AG04449 (cell line): ENCODE measurements around the gene KSR1.

Experiments
- CTCF ChIA-PET: fragments of 350-600 bp; formaldehyde crosslinking; extraction: SDS; loops from one replicate; lab custom pipeline; 2021; ENCODE audit warnings: antibody characterized with exemption; lab: Yijun Ruan, JAX
- POLR2A ChIA-PET: fragments of 400-600, 350-600 bp; formaldehyde crosslinking; extraction: SDS; loops from one replicate; lab custom pipeline; 2020; ENCODE audit warnings: antibody characterized with exemption, inconsistent platforms; lab: Yijun Ruan, JAX
- DNase-seq: peaks from one replicate; pipeline ENCODE4 v3.0.0-alpha.2; 2010; ENCODE audit warnings: low read depth, low spot score
- H3K4me3 ChIP-seq: 2 replicates; pipeline ENCODE4 v1.5.1; 2011; ENCODE audit warnings: low read depth, mild to moderate bottlenecking, control low read depth, low read length
- CTCF ChIP-seq: IDR thresholded peaks from one replicate; pipeline ENCODE4 v1.5.1; 2011; ENCODE audit warnings: mild to moderate bottlenecking, moderate library complexity, low read length, control low read depth, inconsistent platforms; ENCODE audit not compliant: insufficient read depth; ENCODE audit errors: missing control alignments

Gene KSR1

GRCh38 chr17:27550291-27550930, 94.2 kb downstream of the KSR1 start:
- ChIA-PET CTCF (interaction anchor here (0.9 to 1.2 kb wide), 3 partner anchors 15 to 196 kb away, joined by 3 read pairs; no protein-coding TSS in a partner anchor), POLR2A (interaction anchor here (0.5 to 1.1 kb wide), 2 partner anchors 10 to 13 kb away, joined by 4 read pairs; no protein-coding TSS in a partner anchor)
- no peak overlapping the region for H3K4me3 ChIP-seq
- no peak for TF ChIP-seq CTCF
- no peak for DNase-seq

DNA sequence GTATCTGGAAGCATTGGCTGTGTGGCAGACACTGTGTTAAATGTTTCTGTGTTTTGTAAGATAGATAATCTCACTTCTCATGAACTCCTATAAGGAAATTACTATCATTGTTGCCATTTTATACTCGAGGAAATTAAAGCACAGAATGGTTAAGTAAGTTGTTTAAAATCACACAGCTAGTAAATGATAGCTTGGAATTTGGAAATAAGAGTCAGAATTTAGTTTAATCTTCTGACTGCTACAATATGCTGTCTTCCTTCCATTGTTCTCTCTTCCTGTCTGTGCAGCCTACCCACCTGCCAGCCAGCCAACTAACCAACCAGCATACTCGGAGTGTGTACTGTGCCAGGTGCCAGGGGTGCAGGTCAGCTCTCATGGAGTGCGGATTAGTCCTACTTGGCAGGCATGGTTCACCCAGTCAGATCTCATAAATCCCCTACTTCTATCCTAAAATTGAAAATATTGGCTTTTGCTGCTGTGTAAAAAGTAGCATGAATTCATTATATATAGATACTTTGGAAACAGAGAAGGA, 94.8 kb downstream of the KSR1 start:
- ChIA-PET POLR2A (interaction anchor here (0.5 kb wide), 1 partner anchor 13 kb away, joined by 4 read pairs; no protein-coding TSS in a partner anchor), CTCF (interaction anchor here (0.9 kb wide), 1 partner anchor 16 kb away, joined by 3 read pairs; no protein-coding TSS in a partner anchor)
- no peak for TF ChIP-seq CTCF
- DNase-seq, result no peak
- H3K4me3 ChIP-seq, result no peak overlapping the region

- ChIA-PET CTCF (no interaction called here), POLR2A (no interaction called here)
- DNase-seq, result no peak
- no peak for TF ChIP-seq CTCF
- no peak overlapping the region for H3K4me3 ChIP-seq
Measured at GRCh38 chr17:27551701-27552248, 95.5 kb downstream of the KSR1 start.

DNA sequence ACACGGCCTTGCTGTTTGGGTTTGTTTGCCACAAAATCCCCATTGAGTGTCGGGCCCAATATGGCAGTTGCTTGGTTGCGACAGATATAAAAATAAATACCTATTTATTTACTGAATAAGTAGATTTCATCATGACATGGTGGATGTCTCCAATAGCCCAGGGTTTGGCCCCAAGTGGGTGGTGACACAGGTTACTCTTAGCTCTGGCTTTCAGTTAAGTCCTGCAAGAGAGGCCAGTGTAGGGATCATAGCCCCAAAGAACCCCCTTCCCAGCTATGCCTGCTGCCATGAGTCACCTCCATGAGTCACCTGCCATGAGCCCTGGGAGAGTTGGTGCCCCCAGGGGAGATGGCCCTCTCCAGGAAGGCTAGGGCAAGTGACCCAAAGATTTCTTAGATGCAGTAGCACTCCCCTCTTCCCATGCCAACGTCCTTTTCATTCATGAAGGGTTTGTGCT, 96.1 kb downstream of the KSR1 start:
- ChIA-PET POLR2A (no interaction called here), CTCF (interaction anchor here (1.0 to 1.8 kb wide), 5 partner anchors 12 to 94 kb away, joined by 3 to 8 read pairs (median 4); no protein-coding TSS in a partner anchor)
- no peak for DNase-seq
- H3K4me3 ChIP-seq, result no peak overlapping the region
- TF ChIP-seq CTCF, result no peak

GRCh38 chr17:27553019-27553511, 96.8 kb downstream of the KSR1 start:
- H3K4me3 ChIP-seq, result no peak overlapping the region
- ChIA-PET CTCF (interaction anchor here (1.0 to 1.8 kb wide), 5 partner anchors 13 to 95 kb away, joined by 3 to 8 read pairs (median 4); no protein-coding TSS in a partner anchor), POLR2A (no interaction called here)
- TF ChIP-seq CTCF, result no peak
- DNase-seq, result no peak

DNA sequence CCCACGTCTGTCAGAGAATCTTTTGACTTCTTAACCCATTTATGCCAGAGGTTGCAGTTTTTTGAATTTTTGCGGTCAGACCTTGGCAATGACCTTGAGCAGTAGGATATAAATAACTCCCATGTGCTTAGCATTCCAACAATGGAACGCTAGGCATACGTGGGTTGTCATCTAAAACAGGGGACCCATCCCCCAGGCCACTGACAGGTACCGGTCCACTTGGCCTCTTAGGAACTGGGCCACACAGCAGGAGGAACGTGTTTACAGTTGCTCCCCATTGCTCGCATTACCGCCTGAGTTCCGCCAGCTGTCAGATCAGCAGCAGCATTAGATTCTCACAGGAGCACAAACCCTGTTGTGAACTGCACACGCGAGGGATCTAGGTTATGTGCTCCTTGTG, 97.9 kb downstream of the KSR1 start:
- POLR2A ChIA-PET, result no interaction called here
- no peak for DNase-seq
- TF ChIP-seq CTCF, result no peak
- CTCF ChIA-PET, result no interaction called here
- no peak overlapping the region for H3K4me3 ChIP-seq
